Measurements from ENCODE around the gene PDK2.
"Not testable (repeated sequence)": the region's sequence is repeated elsewhere in the genome, so short reads cannot be mapped to it uniquely, and the experiment has no call there.

Gene PDK2

GRCh38 chr17:50058296-50058953 is 36.7 kb upstream of the PDK2 start:
- no peak for DNase-seq (ENCODE audit: low read depth in 1 of 2, low spot score in 1 of 2)

- DNase-seq (ENCODE audit: low read depth in 1 of 2, low spot score in 1 of 2): no peak
Observed at GRCh38 chr17:50059256-50059655, 35.9 kb upstream of the PDK2 start.

- no peak for DNase-seq (ENCODE audit: low read depth in 1 of 2, low spot score in 1 of 2)
Observed at GRCh38 chr17:50059759-50060273, 35.3 kb upstream of the PDK2 start.

- DNase-seq (ENCODE audit: low read depth in 1 of 2, low spot score in 1 of 2): no peak
Observed at GRCh38 chr17:50060951-50061712, 34.0 kb upstream of the PDK2 start.

- DNase-seq (ENCODE audit: low read depth in 1 of 2, low spot score in 1 of 2): not testable (repeated sequence)
Observed at GRCh38 chr17:50061713-50062045, 33.5 kb upstream of the PDK2 start.

GRCh38 chr17:50062293-50063243 is 32.6 kb upstream of the PDK2 start:
- no peak for DNase-seq (ENCODE audit: low read depth in 1 of 2, low spot score in 1 of 2)

GRCh38 chr17:50063561-50064252 is 31.4 kb upstream of the PDK2 start:
- no peak for DNase-seq (ENCODE audit: low read depth in 1 of 2, low spot score in 1 of 2)

- no peak for DNase-seq (ENCODE audit: low read depth in 1 of 2, low spot score in 1 of 2)
Observed at GRCh38 chr17:50064253-50065001, 30.7 kb upstream of the PDK2 start.

- DNase-seq (ENCODE audit: low read depth in 1 of 2, low spot score in 1 of 2): no peak
Observed at GRCh38 chr17:50065056-50065455, 30.1 kb upstream of the PDK2 start.

- no peak for DNase-seq (ENCODE audit: low read depth in 1 of 2, low spot score in 1 of 2)
Observed at GRCh38 chr17:50066995-50067394, 28.2 kb upstream of the PDK2 start.

GRCh38 chr17:50067996-50068395 is 27.2 kb upstream of the PDK2 start:
- no peak for DNase-seq (ENCODE audit: low read depth in 1 of 2, low spot score in 1 of 2)

GRCh38 chr17:50070908-50071680 is 24.1 kb upstream of the PDK2 start:
- no peak for DNase-seq (ENCODE audit: low read depth in 1 of 2, low spot score in 1 of 2)

- no peak for DNase-seq (ENCODE audit: low read depth in 1 of 2, low spot score in 1 of 2)
Observed at GRCh38 chr17:50071692-50072091, 23.5 kb upstream of the PDK2 start.

GRCh38 chr17:50072130-50072529 is 23.0 kb upstream of the PDK2 start:
- DNase-seq (ENCODE audit: low read depth in 1 of 2, low spot score in 1 of 2): no peak

- no peak for DNase-seq (ENCODE audit: low read depth in 1 of 2, low spot score in 1 of 2)
Observed at GRCh38 chr17:50072925-50073324, 22.2 kb upstream of the PDK2 start.

- no peak for DNase-seq (ENCODE audit: low read depth in 1 of 2, low spot score in 1 of 2)
Observed at GRCh38 chr17:50074227-50074626, 20.9 kb upstream of the PDK2 start.

- DNase-seq (ENCODE audit: low read depth in 1 of 2, low spot score in 1 of 2): no peak
Observed at GRCh38 chr17:50075446-50076032, 19.6 kb upstream of the PDK2 start.

- no peak for DNase-seq (ENCODE audit: low read depth in 1 of 2, low spot score in 1 of 2)
Observed at GRCh38 chr17:50076221-50076590, 18.9 kb upstream of the PDK2 start.

- no peak for DNase-seq (ENCODE audit: low read depth in 1 of 2, low spot score in 1 of 2)
Observed at GRCh38 chr17:50076591-50077235, 18.4 kb upstream of the PDK2 start.

All from stimulated activated CD4-positive, alpha-beta T cell treated with anti-CD3 and anti-CD28 coated beads, Interleukin-15, amount 100 ng/mL, for 1 hour (primary cell).